ENCODE data around the gene RILPL1.

GRCh38 chr12:123491056-123491455 is 42.5 kb downstream of the RILPL1 start:
- TF ChIP-seq POLR2A (IDR thresholded peaks at IDR 0.05; ENCODE audit: low read depth, low read length) (no peak), POU2F2 (IDR thresholded peaks at IDR 0.05; ENCODE audit: low read depth, low read length) (no peak), TAF1 (IDR thresholded peaks at IDR 0.05; ENCODE audit: low read depth, low read length) (no peak), POLR2AphosphoS5 (IDR thresholded peaks at IDR 0.05; ENCODE audit: low read depth, low read length) (no peak)
